Measurements from ENCODE around the gene TRIM63. TPM values are rescaled to one million over a fixed set of nuclear protein-coding genes. Genes with fewer than 3 reads are reported as not detected.

Gene TRIM63
- total and polyA plus RNA-seq, 9 of the 15 experiments (the other 6 are each of a cell fraction or from before 2014, with no cell fraction given): 0.08 to 0.57 (median 0.36) TPM

GRCh38 chr1:26049531-26050247 is 17.7 kb downstream of the TRIM63 start (continued):
- no peak for TF ChIP-seq ZBTB43 (CRISPR knock-in tag; IDR thresholded peaks at IDR 0.05)
- no peak for TF ChIP-seq NFIC (IDR thresholded peaks at IDR 0.05)
- no peak for TF ChIP-seq ZKSCAN1 (IDR thresholded peaks at IDR 0.05; ENCODE audit: low read depth, low read length)
- no peak for TF ChIP-seq CBX1 (IDR thresholded peaks at IDR 0.05; ENCODE audit: low read depth)
- peak; percentile 41; the same call in 1 of the 2 replicates for TF ChIP-seq FOSL1 (tag; conservative IDR thresholded peaks at IDR 0.05)
- TF ChIP-seq TEAD4 (IDR thresholded peaks at IDR 0.05; ENCODE audit: low read length): no peak
- TF ChIP-seq TEAD4 (CRISPR knock-in tag; IDR thresholded peaks at IDR 0.05; ENCODE audit: borderline replicate concordance): no peak
- TF ChIP-seq ZBTB34 (CRISPR knock-in tag; IDR thresholded peaks at IDR 0.05): no peak
- no peak for TF ChIP-seq ZSCAN32 (CRISPR knock-in tag; IDR thresholded peaks at IDR 0.05)
- peak; percentile 74; the same call in 1 of the 2 replicates for TF ChIP-seq PATZ1 (CRISPR knock-in tag; IDR thresholded peaks at IDR 0.05; ENCODE audit: borderline replicate concordance)
- TF ChIP-seq ZBTB40 (IDR thresholded peaks at IDR 0.05): no peak
- TF ChIP-seq ZBTB40 (CRISPR knock-in tag; IDR thresholded peaks at IDR 0.05): no peak
- TF ChIP-seq HDAC6 (IDR thresholded peaks at IDR 0.05; ENCODE audit: low read depth, low read length): no peak
- no peak for TF ChIP-seq HNRNPK (IDR thresholded peaks at IDR 0.05; ENCODE audit: low read depth, low read length, poor library complexity, severe bottlenecking)
